Amygdala (tissue), 56 donors: ENCODE measurements around the gene KIF23.
"Not testable (repeated sequence)": the region's sequence is repeated elsewhere in the genome, so short reads cannot be mapped to it uniquely, and the experiment has no call there.

Source experiments
- DNase-seq, 56 donors: peaks; one replicate each; lab custom pipeline; 2025; lab: John Stamatoyannopoulos, UW

Gene KIF23

GRCh38 chr15:69433831-69434230 lies 19.7 kb downstream of the KIF23 start:
- no peak for DNase-seq

- no peak for DNase-seq
Observed at GRCh38 chr15:69434238-69434637, 20.1 kb downstream of the KIF23 start.

GRCh38 chr15:69434679-69435078 lies 20.5 kb downstream of the KIF23 start:
- no peak for DNase-seq

GRCh38 chr15:69435985-69436384 lies 21.8 kb downstream of the KIF23 start:
- DNase-seq, result no peak

- no peak for DNase-seq
Observed at GRCh38 chr15:69436951-69437350, 22.8 kb downstream of the KIF23 start.

GRCh38 chr15:69439623-69440022 lies 25.5 kb downstream of the KIF23 start:
- DNase-seq, result no peak

GRCh38 chr15:69443032-69443611 lies 29.0 kb downstream of the KIF23 start:
- DNase-seq, result no peak

- DNase-seq, result no peak
Observed at GRCh38 chr15:69444686-69445085, 30.5 kb downstream of the KIF23 start.

- no peak for DNase-seq
Observed at GRCh38 chr15:69446953-69447352, 32.8 kb downstream of the KIF23 start.

GRCh38 chr15:69450221-69450620 lies 36.1 kb downstream of the KIF23 start:
- not testable (repeated sequence) for DNase-seq

- no peak for DNase-seq
Observed at GRCh38 chr15:69450968-69451695, 37.0 kb downstream of the KIF23 start.

GRCh38 chr15:69451951-69452691 lies 38.0 kb downstream of the KIF23 start:
- DNase-seq, result peak in 12 of 56 donors; percentile 11 to 82 (median 52)

GRCh38 chr15:69452692-69453521 lies 38.8 kb downstream of the KIF23 start, which contains the start of gene RPLP1:
Gene RPLP1 (plus strand): TSS chr15:69452818. CDS start chr15:69452949, 131 bp downstream.
- DNase-seq, result peak; percentile 69 to 99 (median 92)

- no peak for DNase-seq
Observed at GRCh38 chr15:69454953-69455352, 40.8 kb downstream of the KIF23 start.

- no peak for DNase-seq
Observed at GRCh38 chr15:69456208-69457166, 42.3 kb downstream of the KIF23 start.

GRCh38 chr15:69457304-69458280 lies 43.4 kb downstream of the KIF23 start:
- DNase-seq, result no peak

GRCh38 chr15:69459066-69459465 lies 44.9 kb downstream of the KIF23 start:
- no peak for DNase-seq

- no peak for DNase-seq
Observed at GRCh38 chr15:69460481-69460880, 46.3 kb downstream of the KIF23 start.
